K562 (cell line): Measurements from ENCODE around the gene TYW1. TPM values are rescaled to one million over a fixed set of nuclear protein-coding genes. Genes with fewer than 3 reads are reported as not detected.
A peak's percentile ranks its signal among the peaks of the same experiment; 100 is the strongest.

Experiments
- AFF1 ChIP-seq, 2 experiments: fragments of 450-650 bp; IDR thresholded peaks; 2 replicates each; pipeline ENCODE4 v1.6.1; 2018; ENCODE audit warnings: mild to moderate bottlenecking in 2 of 2, low read depth in 1 of 2; ENCODE audit not compliant: partially characterized antibody in 2 of 2
- C11orf30 ChIP-seq: fragments of 450-650 bp; IDR thresholded peaks from 2 replicates; pipeline ENCODE4 v1.6.1; 2016; ENCODE audit warnings: low read depth, mild to moderate bottlenecking
- CHD1 ChIP-seq: fragments of 200-600 bp; sonication (generic); IDR thresholded peaks from one replicate; pipeline ENCODE4 v1.6.1; 2012; ENCODE audit warnings: mild to moderate bottlenecking, moderate library complexity, low read length, inconsistent platforms
- CREB1 ChIP-seq, 2 experiments: sonication (generic) in 1 of 2; formaldehyde crosslinking in 1 of 2; IDR thresholded peaks; 2 replicates each; pipeline versions ENCODE4 v1.6.1 to v1.8.0; 2012 to 2022; ENCODE audit warnings: inconsistent platforms in 1 of 2, mild to moderate bottlenecking in 1 of 2, missing genetic modification reagents in 1 of 2, moderate library complexity in 1 of 2
- CTBP1 ChIP-seq: fragments of 450-650 bp; IDR thresholded peaks from 2 replicates; pipeline ENCODE4 v1.6.1; 2016; ENCODE audit warnings: borderline replicate concordance
- DMBX1 ChIP-seq: fragments of 250-450 bp; sonication (Bioruptor Pico); IDR thresholded peaks from 2 replicates; pipeline ENCODE4 v1.8.0; 2022; ENCODE audit warnings: inconsistent platforms, mild to moderate bottlenecking, moderate library complexity, borderline replicate concordance
- ELF1 ChIP-seq: fragments of 200-800 bp; sonication (Bioruptor generic); IDR thresholded peaks from 2 replicates; pipeline ENCODE4 v1.6.1; 2016; ENCODE audit warnings: missing genetic modification characterization, missing compliant biosample characterization
- HDAC3 ChIP-seq: fragments of 450-650 bp; IDR thresholded peaks from 2 replicates; pipeline ENCODE4 v1.6.1; 2018; ENCODE audit warnings: borderline replicate concordance, mild to moderate bottlenecking, moderate library complexity; ENCODE audit not compliant: partially characterized antibody
- HNRNPL ChIP-seq: fragments of 200-400 bp; formaldehyde crosslinking; IDR thresholded peaks from 2 replicates; pipeline ENCODE4 v1.6.1; 2017; ENCODE audit warnings: low read depth, mild to moderate bottlenecking, low read length
- MAFG ChIP-seq: fragments of 450-650 bp; conservative IDR thresholded peaks from 2 replicates; pipeline ENCODE4 v1.6.1; 2016; ENCODE audit warnings: missing genetic modification characterization, missing compliant biosample characterization
- POLR2AphosphoS5 ChIP-seq: IDR thresholded peaks from 2 replicates; pipeline ENCODE4 v1.6.1; 2011; ENCODE audit warnings: mild to moderate bottlenecking, low read depth, low read length, moderate library complexity; ENCODE audit not compliant: control insufficient read depth, insufficient read depth
- POLR2H ChIP-seq: IDR thresholded peaks from 2 replicates; pipeline ENCODE4 v1.6.1; 2016; ENCODE audit warnings: missing genetic modification characterization, low read depth, mild to moderate bottlenecking, control low read depth, missing compliant biosample characterization, moderate library complexity
- RBBP5 ChIP-seq: fragments of 200-600 bp; sonication (generic); IDR thresholded peaks from 2 replicates; pipeline ENCODE4 v1.6.1; 2012; ENCODE audit warnings: borderline replicate concordance, mild to moderate bottlenecking, low read length, control low read depth, inconsistent platforms; ENCODE audit not compliant: insufficient read depth, poor library complexity, severe bottlenecking
- SP1 ChIP-seq: sonication (generic); formaldehyde crosslinking; IDR thresholded peaks from 2 replicates; pipeline ENCODE4 v1.8.1; 2022; ENCODE audit warnings: mild to moderate bottlenecking, missing genetic modification reagents
- TCF3 ChIP-seq: sonication (generic); formaldehyde crosslinking; IDR thresholded peaks from 2 replicates; pipeline ENCODE4 v1.4.0; 2020; ENCODE audit warnings: mild to moderate bottlenecking, missing genetic modification reagents
- TEAD4 ChIP-seq, 2 experiments: sonication (generic) in 1 of 2; formaldehyde crosslinking in 1 of 2; IDR thresholded peaks; 2 replicates each; pipeline versions ENCODE4 v1.6.1 to v1.8.0; 2012 to 2022; ENCODE audit warnings: borderline replicate concordance in 1 of 2, inconsistent platforms in 1 of 2, low read length in 1 of 2, mild to moderate bottlenecking in 1 of 2, missing genetic modification reagents in 1 of 2
- TGIF2 ChIP-seq: sonication (generic); formaldehyde crosslinking; IDR thresholded peaks from 2 replicates; pipeline ENCODE4 v1.8.1; 2022; ENCODE audit warnings: mild to moderate bottlenecking, missing genetic modification reagents, moderate library complexity
- TOE1 ChIP-seq, 2 experiments: fragments of 450-650 bp in 1 of 2; sonication (generic) in 1 of 2; formaldehyde crosslinking in 1 of 2; IDR thresholded peaks; 2 replicates each; pipeline versions ENCODE4 v1.7.1 to v1.8.0; 2016 to 2022; ENCODE audit warnings: borderline replicate concordance in 2 of 2, mild to moderate bottlenecking in 2 of 2, antibody characterized with exemption in 1 of 2, inconsistent platforms in 1 of 2, low read depth in 1 of 2, missing genetic modification reagents in 1 of 2, moderate library complexity in 1 of 2
- USF1 ChIP-seq: sonication (generic); formaldehyde crosslinking; IDR thresholded peaks from 2 replicates; pipeline ENCODE4 v1.9.0; 2022; ENCODE audit warnings: mild to moderate bottlenecking, missing genetic modification reagents
- ZNF316 ChIP-seq: fragments of 450-650 bp; IDR thresholded peaks from 2 replicates; pipeline ENCODE4 v1.6.1; 2016
- ZNF561 ChIP-seq: fragments of 450-650 bp; formaldehyde crosslinking; conservative IDR thresholded peaks from 2 replicates; pipeline ENCODE4 v1.4.0; 2020; ENCODE audit warnings: mild to moderate bottlenecking, moderate library complexity
- polyA plus RNA-seq, 8 experiments: library from polyadenylated mRNA; depleted of rRNA in 4 of 8; stranded (reverse) in 5 of 8; unstranded in 3 of 8; fragments of >200 nt; fragmentation: Nextera tagmentation in 2 of 8; fragmentation: Illumina TruSeq in 1 of 8; extraction: Ambion mirVana in 2 of 8; extraction: Trizol in 1 of 8; gene quantifications; 2 replicates each; pipeline versions ENCODE4 v1.2.1 to v1.2.3, GENCODE V29; 2011 to 2014; ENCODE audit warnings: inconsistent platforms in 1 of 8, missing spikeins in 1 of 8
- total RNA-seq, 7 experiments: library from RNA; depleted of rRNA in 6 of 7; stranded (reverse); fragments of >200 nt in 6 of 7; fragmentation: Illumina TruSeq in 2 of 7; extraction: Trizol in 2 of 7; gene quantifications; 2 replicates each; pipeline versions ENCODE4 v1.2.1 to v1.2.3, GENCODE V29; 2011 to 2021; ENCODE audit warnings: low replicate concordance in 1 of 7

TYW1 gene
- total and polyA plus RNA-seq, 9 of the 15 experiments (the other 6 are each of a cell fraction or from before 2014, with no cell fraction given) = 17.4 to 32.0 (median 26.2) TPM

DNA sequence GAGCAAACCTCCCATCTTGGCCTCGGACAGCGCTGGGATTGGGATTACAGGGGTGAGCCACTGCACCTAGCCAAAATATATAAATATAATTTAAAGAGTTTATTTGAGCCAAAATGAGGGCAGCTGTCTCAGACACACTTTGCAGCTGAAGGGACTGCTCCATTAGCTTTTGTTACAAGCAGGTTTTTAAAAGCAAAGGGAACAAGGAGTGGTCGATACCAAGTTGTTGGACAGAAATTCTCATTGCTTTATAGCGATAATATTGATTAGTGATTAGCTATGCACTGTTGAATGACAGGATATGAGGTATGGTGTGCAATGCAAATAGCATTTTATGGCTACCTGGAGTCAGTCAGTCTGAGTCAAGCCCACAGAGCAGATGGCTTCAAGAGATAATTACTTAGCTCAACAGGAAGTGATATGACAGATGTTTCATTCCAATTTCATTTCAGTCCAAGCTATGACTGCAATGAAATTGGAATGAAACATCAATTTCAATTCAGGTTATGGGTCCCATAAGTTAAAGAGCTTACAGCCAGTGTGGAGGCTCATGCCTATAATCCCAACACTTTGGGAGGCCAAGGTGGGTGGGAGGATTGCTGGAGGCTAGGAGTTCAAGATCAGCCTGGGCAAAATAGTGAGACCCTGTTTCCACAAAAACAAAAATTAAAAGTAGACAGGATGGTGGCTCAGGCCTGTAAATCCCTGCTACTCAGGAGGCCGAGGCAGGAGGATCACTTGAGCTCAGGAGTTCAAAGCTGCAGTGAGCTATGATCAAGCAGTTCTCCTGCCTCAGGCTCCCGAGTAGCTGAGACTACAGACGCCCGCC, 23.1 kb downstream of the TYW1 start (continued):
- TF ChIP-seq HDAC3 (peak; percentile 76), POLR2H (tag) (0 out of 2 replicates have a peak, but pooled peaks have one; percentile 41), ZNF561 (no peak), USF1 (CRISPR knock-in tag) (no peak), TCF3 (peak; percentile 88), SP1 (CRISPR knock-in tag) (no peak), POLR2AphosphoS5 (peak; percentile 68; the same call in 1 of the 2 replicates), DMBX1 (peak; percentile 87), ZNF316 (peak; percentile 34; the same call in 1 of the 2 replicates), CTBP1 (peak; percentile 71; the same call in 1 of the 2 replicates), TOE1 (IDR thresholded peaks at IDR 0.05; ENCODE audit: borderline replicate concordance) (peak; percentile 27; the same call in 1 of the 2 replicates), TOE1 (CRISPR knock-in tag; IDR thresholded peaks at IDR 0.05; ENCODE audit: borderline replicate concordance, low read depth) (no peak), MAFG (tag) (peak; percentile 59), TEAD4 (IDR thresholded peaks at IDR 0.05; ENCODE audit: low read length) (peak; percentile 89), TEAD4 (CRISPR knock-in tag; IDR thresholded peaks at IDR 0.05; ENCODE audit: borderline replicate concordance) (no peak), CHD1 (no peak), ELF1 (tag) (peak; percentile 67; the same call in 1 of the 2 replicates), RBBP5 (no peak), CREB1 (IDR thresholded peaks at IDR 0.05) (no peak), CREB1 (CRISPR knock-in tag; IDR thresholded peaks at IDR 0.05) (peak; percentile 39; the same call in 1 of the 2 replicates), C11orf30 (peak; percentile 64; the same call in 1 of the 2 replicates), HNRNPL (no peak), TGIF2 (CRISPR knock-in tag) (no peak), AFF1 (IDR thresholded peaks at IDR 0.05; ENCODE audit: low read depth in 1 of 2, partially characterized antibody in 2 of 2) (peak in 1 of 2 experiments; percentile 27)
